ENCODE results near the gene KANSL1.
A peak's percentile ranks its signal among the peaks of the same experiment; 100 is the strongest.
"Not testable (repeated sequence)": the region's sequence is repeated elsewhere in the genome, so short reads cannot be mapped to it uniquely, and the experiment has no call there.

Gene KANSL1

GRCh38 chr17:46012506-46013079 is 180.6 kb downstream of the KANSL1 start:
- no peak for DNase-seq

DNA sequence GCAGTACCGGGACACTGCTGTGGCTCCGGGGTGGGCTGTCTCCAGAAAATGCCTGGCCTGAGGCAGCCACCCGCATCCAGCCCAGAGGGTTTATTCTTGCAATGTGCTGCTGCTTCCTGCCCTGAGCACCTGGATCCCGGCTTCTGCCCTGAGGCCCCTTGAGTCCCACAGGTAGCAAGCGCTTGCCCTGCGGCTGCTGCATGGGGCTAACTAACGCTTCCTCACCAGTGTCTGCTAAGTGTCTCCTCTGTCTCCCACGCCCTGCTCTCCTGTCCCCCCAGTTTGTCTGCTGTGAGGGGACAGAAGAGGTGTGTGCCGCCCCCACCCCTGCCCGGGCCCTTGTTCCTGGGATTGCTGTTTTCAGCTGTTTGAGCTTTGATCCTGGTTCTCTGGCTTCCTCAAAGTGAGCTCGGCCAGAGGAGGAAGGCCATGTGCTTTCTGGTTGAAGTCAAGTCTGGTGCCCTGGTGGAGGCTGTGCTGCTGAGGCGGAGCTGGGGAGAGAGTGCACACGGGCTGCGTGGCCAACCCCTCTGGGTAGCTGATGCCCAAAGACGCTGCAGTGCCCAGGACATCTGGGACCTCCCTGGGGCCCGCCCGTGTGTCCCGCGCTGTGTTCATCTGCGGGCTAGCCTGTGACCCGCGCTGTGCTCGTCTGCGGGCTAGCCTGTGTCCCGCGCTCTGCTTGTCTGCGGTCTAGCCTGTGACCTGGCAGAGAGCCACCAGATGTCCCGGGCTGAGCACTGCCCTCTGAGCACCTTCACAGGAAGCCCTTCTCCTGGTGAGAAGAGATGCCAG is 181.3 kb downstream of the KANSL1 start:
- DNase-seq = no peak

DNA sequence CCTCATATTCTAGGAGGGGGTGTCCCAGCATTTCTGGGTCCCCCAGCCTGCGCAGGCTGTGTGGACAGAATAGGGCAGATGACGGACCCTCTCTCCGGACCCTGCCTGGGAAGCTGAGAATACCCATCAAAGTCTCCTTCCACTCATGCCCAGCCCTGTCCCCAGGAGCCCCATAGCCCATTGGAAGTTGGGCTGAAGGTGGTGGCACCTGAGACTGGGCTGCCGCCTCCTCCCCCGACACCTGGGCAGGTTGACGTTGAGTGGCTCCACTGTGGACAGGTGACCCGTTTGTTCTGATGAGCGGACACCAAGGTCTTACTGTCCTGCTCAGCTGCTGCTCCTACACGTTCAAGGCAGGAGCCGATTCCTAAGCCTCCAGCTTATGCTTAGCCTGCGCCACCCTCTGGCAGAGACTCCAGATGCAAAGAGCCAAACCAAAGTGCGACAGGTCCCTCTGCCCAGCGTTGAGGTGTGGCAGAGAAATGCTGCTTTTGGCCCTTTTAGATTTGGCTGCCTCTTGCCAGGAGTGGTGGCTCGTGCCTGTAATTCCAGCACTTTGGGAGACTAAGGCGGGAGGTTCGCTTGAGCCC is 182.5 kb downstream of the KANSL1 start:
- no peak for DNase-seq

- DNase-seq = no peak
Observed at GRCh38 chr17:46009681-46010596, 183.3 kb downstream of the KANSL1 start.

DNA sequence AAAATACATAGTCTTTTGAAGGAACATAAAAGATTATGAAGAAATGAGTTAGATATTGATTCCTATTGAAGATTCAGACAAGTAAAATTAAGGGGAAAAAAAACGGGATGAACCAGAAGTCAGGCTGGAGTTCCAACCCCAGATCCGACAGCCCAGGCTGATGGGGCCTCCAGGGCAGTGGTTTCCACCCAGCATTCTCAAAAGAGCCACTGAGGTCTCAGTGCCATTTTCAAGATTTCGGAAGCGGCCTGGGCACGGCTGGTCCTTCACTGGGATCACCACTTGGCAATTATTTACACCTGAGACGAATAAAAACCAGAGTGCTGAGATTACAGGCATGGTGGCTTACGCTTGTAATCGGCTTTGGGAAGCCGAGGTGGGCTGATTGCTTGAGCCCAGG is 184.6 kb downstream of the KANSL1 start:
- DNase-seq = no peak

DNA sequence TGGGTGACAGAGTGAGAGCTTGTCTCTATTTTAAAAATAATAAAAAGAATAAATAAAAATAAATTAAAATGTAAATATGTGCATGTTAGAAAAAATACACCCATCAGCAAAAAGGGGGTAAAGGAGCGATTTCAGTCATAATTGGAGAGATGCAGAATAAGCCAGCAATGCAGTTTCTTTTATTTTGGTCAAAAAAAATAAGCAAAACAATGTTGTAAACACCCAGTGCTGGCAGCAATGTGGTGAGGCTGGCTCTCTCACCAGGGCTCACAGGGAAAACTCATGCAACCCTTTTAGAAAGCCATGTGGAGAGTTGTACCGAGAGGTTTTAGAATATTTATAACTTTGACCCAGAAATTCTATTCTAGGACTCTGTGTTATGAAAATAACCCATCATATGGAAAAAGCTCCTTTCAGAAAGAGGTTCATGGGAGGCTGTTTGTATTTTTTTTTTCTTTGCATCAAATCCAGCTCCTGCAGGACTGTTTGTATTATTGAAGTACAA is 185.7 kb downstream of the KANSL1 start:
- no peak for DNase-seq

DNA sequence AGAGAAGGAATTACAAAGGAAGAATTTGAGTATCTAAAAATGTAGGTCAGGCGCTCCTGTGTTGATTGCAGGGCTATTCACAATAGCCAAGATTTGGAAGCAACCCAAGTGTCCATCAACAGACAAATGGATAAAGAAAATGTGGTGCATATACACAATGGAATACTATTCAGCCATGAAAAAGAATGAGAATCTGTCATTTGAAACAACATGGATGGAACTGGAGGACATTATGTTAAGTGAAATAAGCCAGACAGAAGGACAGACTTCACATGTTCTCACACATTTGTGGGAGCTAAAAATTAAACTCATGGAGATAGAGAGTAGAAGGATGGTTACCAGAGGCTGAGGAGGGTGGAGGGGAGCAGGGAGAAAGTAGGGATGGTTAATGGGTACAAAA is 187.1 kb downstream of the KANSL1 start:
- not testable (repeated sequence) for DNase-seq

- DNase-seq = no peak
Observed at GRCh38 chr17:46003907-46004748, 189.1 kb downstream of the KANSL1 start.

DNA sequence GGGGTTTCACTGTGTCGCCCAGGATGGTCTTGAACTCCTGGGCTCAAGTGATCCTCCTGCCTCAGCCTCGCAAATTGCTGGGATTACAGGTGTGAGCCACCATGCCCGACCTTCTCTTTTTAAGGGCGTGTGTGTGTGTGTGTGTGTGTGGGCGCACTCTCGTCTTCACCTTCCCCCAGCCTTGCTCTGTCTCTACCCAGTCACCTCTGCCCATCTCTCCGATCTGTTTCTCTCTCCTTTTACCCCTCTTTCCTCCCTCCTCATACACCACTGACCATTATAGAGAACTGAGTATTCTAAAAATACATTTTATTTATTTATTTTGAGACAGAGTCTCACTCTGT is 190.3 kb downstream of the KANSL1 start:
- DNase-seq = no peak

GRCh38 chr17:46002311-46002972 is 190.8 kb downstream of the KANSL1 start:
- peak; percentile 71 to 87 (median 82) for DNase-seq

DNA sequence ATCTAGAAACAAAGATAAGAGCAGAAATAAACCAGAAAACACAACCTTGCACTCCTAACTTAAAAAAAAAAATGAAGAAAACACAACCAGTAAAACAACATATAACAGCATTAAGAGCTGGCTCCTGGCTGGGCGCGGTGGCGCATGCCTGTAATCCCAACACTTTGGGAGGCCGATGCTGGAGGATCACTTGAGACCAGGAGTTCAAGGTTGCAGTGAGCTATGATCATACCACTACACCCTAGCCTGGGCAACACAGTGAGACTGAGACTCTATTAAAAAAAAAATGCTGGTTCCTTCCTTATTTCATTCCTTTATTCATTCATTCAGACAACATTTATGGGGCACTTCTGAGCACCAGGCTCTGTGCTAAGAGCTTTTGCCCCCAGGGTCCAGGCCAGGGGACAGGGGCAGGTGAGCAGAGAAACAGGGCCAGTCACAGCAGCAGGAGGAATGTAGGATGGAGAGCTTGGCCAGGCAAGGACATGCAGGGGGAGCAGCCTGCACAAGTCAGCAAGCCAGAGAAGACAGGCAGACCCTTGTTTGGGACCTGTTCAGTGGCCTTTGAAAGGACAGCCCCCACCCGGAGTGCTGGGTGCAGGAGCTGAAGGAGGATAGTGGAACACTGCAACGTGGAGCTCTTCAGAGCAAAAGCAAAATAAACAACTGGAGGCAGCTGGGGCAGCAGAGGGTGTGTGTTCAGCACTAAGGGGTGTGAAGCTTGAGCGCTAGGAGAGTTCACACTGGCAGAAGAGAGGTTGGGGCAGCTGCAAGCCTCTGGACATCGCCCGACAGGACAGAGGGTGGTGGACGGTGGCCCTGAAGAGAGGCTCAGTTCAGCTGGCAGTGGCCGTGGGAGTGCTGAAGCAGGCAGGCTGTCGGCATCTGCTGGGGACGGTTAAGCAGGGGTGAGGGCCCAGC is 191.6 kb downstream of the KANSL1 start:
- DNase-seq = no peak

- no peak for DNase-seq
Observed at GRCh38 chr17:46000757-46001156, 192.5 kb downstream of the KANSL1 start.

- DNase-seq = no peak
Observed at GRCh38 chr17:46000292-46000691, 192.9 kb downstream of the KANSL1 start.

GRCh38 chr17:45999900-46000290 is 193.3 kb downstream of the KANSL1 start:
- no peak for DNase-seq

GRCh38 chr17:45998987-45999899 is 194.0 kb downstream of the KANSL1 start, which contains the start of gene STH:
Gene STH (plus strand): TSS chr17:45999250. CDS start chr17:45999280, 30 bp downstream.
- DNase-seq = no peak

GRCh38 chr17:45997624-45998023 is 195.6 kb downstream of the KANSL1 start:
- no peak for DNase-seq

DNA sequence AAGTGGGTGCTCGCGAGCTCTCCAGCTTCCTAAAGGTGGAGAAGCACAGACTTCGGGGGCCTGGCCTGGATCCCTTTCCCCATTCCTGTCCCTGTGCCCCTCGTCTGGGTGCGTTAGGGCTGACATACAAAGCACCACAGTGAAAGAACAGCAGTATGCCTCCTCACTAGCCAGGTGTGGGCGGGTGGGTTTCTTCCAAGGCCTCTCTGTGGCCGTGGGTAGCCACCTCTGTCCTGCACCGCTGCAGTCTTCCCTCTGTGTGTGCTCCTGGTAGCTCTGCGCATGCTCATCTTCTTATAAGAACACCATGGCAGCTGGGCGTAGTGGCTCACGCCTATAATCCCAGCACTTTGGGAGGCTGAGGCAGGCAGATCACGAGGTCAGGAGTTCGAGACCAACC is 196.1 kb downstream of the KANSL1 start:
- no peak for DNase-seq

- no peak for DNase-seq
Observed at GRCh38 chr17:45996282-45996937, 196.8 kb downstream of the KANSL1 start.

Data from suppressor macrophage (primary cell).